MM.1S (cell line): Measurements from ENCODE around the gene XPNPEP1.

Experiments used
- EZH2 ChIP-seq: fragments of 300-600 bp; sonication (generic); optimal IDR thresholded peaks from 2 replicates; pipeline ENCODE3; 2017; ENCODE audit warnings: low read depth, mild to moderate bottlenecking, antibody characterized with exemption, low read length, mixed read lengths
- EZH2phosphoT487 ChIP-seq: fragments of 300-600 bp; sonication (generic); IDR thresholded peaks from 2 replicates; pipeline ENCODE4 v1.6.1; 2018; ENCODE audit warnings: antibody characterized with exemption, low read length
- TF ChIP-seq, protein P1 (sequence below): fragments of 300-600 bp; sonication (generic); IDR thresholded peaks from 2 replicates; pipeline ENCODE4 v1.5.1; 2016; ENCODE audit warnings: antibody characterized with exemption, low read length, mixed read lengths

DNA sequence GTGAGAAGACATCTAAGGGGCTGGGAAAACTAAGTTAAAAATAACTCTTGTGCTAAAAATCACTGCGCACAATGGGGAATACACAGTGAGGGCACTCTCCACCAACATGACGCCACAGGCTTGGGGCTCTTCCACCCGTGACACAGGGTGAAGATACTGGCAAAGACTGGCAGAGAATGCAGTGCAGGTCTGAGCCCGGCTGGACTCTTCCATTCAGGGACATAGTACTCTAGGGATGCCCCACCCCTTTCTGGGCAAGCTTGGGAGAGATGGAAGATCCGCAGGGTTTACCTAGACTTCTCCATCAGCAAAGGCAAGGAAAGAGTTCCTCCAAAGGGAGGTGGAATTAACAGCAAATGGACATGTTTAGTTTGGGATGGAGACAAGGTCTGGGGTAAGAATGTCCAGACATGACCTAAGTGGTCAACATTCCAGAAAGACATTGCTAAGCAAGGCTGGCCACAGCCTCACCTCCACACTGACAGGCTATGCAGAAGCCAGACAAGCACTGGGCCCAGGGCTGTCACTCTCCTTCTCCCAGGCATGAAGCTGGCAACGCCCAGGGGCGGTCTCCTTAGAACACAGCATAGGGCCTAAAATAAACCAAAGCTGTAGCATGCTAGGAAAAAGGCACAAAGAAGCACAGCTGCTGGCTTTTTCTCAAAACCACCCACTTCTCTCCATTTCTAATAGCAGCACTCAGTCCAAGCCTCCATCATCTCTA, 28.1 kb downstream of the XPNPEP1 start:
- TF ChIP-seq, protein P1, sequence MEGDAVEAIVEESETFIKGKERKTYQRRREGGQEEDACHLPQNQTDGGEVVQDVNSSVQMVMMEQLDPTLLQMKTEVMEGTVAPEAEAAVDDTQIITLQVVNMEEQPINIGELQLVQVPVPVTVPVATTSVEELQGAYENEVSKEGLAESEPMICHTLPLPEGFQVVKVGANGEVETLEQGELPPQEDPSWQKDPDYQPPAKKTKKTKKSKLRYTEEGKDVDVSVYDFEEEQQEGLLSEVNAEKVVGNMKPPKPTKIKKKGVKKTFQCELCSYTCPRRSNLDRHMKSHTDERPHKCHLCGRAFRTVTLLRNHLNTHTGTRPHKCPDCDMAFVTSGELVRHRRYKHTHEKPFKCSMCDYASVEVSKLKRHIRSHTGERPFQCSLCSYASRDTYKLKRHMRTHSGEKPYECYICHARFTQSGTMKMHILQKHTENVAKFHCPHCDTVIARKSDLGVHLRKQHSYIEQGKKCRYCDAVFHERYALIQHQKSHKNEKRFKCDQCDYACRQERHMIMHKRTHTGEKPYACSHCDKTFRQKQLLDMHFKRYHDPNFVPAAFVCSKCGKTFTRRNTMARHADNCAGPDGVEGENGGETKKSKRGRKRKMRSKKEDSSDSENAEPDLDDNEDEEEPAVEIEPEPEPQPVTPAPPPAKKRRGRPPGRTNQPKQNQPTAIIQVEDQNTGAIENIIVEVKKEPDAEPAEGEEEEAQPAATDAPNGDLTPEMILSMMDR = no peak
- TF ChIP-seq EZH2phosphoT487 (no peak), EZH2 (no peak)
